ENCODE results near the gene LNX2.
"Not testable (repeated sequence)": the region's sequence is repeated elsewhere in the genome, so short reads cannot be mapped to it uniquely, and the experiment has no call there.

The LNX2 gene

DNA sequence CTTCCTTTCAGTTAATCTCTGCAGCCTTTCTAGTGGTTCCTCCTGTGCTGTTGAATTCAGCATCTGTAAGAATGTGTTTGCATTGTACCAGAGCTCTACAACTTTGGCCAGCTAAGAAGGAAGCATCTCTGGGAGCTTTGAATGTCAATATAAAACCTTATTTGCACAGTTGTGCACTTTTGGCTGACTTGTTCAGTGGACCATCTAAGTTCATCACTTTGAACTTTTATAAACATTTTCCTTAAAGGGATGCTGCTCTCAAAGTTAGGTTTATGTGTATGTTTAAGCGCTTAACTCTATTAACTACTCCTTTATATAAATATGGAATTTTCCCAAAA, 16.9 kb upstream of the LNX2 start:
- no peak for DNase-seq (ENCODE audit: low spot score)

DNA sequence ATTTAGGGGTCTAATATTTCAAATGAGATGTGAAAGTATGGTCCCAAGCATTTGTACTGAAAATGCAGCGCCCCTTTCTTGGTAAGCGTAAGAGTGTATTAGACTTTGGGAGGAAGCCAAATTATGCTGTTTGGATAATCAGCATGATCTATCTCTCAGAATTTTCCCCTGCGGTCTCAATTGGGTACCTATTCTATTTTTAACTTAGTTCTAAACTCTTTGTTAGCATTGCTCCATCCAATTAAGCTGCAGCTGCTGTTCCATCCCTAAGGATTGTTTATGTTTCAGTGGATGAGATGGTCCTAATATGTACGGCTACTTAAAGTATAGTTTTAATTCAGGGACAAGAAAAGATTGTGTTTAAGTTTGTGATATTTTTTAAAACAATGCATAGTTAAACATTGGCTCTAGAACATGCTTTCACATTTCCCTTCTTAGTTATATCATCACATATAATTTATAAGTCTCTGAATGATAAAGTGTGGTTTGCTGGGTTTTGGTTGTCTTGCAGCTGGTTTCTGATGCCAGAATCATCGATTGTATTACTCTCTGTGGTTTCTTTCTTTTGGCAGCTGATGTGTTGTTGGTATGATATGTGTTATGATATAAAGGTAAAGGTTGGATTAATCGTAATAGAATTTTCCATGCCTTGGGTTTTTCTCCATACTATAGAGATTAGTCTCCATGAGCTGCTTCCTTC, 16.4 kb upstream of the LNX2 start:
- no peak for DNase-seq (ENCODE audit: low spot score)

DNA sequence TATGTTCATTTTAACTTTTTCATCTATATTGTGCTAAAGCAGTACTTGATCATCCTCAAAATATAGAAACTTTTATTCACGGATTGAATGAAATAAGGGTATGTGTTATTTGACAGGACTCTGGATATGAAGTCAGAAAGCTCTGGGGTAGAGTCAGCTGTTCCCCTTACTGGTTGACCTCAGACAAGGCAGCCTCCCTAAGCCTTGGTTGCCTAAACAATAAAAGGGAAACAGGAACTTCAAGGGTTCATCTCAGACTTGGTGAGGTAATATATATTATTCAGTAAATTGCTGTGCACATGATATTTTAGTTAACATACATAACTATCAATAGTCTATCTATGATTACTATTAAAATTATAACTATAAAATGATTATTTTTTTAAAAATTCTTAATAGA, 14.9 kb upstream of the LNX2 start:
- no peak for DNase-seq (ENCODE audit: low spot score)

DNA sequence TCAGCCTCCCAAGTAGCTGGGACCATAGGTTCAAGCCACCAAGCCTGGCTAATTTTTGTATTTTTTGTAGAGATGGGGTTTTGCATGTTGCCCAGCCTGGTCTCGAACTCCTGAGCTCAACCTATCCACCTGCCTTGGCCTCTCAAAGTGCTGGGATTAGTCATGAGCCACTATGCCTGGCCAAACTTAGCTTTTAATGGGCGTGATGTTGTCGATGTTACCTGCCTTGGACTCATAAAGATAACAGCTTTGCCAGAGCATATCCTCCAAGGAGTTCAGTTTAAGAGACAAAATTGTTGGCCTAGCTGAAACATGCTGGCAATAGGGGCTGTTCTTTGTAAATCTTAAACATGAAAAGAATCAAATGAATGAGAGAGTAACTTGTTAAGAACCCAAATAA, 14.5 kb upstream of the LNX2 start:
- DNase-seq (ENCODE audit: low spot score) = no peak

DNA sequence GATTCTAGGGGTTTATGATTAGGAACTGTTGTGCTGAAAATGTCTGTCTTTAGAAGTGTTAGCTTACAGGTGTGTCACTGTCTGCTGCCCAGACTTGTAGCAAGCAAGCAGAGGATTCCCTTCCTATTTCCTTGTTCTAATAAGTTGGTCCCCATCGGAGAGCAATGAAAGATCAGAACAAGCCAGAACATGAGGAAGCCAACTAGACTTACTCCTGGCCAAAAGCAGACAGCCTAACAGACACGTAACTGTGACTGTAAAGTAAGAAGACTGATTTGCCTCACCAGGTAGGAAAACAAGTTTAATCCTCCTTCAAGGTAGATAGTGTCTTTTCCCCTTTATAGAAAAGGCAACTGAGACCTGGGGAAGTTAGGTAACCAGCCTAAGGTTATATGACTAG, 13.9 kb upstream of the LNX2 start:
- DNase-seq (ENCODE audit: low spot score) = no peak

DNA sequence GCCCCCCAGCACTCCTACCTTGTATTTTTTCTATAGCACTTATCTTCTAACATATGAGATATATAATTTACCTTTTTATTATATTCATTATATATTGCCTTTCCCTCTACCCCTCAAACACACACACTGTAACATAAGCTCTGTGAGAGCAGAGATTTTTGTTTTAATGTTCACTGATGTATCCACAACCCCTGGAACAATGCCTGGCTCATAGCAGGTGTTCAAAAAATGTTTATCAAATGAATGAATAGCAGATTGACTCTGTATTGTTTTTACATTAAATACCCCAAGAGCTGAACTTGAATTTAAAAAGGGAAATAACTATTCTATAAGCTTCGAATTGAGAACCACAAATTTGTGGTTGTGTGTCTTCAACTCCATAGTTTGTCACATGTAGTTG, 12.3 kb upstream of the LNX2 start:
- DNase-seq (ENCODE audit: low spot score) = no peak

DNA sequence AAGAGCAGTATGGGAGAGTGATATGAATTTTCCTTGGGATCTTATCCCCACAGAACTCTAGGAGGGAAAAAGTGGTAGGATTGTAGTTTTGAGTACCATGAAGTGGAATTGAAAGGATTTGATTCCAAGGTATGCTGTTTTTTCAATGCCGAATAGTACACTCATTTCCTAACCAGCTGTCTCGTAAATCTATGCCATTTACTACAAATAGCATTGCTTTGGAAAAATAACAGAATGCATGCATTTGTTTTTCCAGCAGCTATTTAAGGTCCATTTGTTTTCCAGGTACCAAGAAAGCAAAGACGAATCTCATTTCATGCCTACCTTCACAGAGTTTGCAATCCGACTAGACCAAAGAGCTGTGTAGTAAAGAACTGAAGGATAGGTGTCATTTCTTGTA, 11.9 kb upstream of the LNX2 start:
- no peak for DNase-seq (ENCODE audit: low spot score)

DNA sequence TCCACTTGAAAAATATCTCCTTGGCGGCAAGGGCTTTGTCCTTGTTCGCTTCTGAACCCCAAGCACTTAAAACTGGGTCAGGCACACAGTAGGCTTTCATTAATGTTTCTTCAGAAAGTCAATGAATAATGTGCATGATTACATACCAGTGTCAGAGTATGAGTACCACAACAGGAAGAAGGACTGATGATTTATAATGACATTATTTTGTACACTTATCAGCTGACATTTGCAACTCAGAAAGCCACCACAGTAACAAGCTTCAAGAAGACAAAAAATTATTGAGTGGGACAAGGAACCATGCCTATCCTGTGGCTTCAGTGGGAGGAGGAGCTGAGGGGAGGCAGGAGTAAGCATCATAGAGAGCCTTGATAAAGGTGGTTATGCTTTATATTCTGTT, 11.3 kb upstream of the LNX2 start:
- DNase-seq (ENCODE audit: low spot score) = no peak

DNA sequence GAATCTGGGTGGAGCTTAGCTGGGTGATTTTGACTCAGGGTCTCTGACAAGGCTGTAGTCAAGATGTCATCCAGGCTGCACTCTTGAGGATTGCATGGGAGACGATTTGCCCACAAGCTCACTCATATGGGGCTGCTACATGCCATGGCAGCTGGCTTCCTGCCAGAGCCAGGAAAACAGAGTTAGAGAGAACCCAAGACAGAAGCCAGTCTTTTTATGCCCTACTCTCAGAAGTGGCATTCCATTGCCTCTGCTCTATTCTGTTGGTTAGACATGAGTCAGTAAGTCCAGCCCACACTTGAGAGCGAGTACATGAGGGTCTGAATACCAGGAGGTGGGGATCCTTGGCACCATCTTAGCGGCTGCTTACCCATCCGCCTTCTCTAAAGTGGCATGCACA, 10.8 kb upstream of the LNX2 start:
- DNase-seq (ENCODE audit: low spot score) = no peak

DNA sequence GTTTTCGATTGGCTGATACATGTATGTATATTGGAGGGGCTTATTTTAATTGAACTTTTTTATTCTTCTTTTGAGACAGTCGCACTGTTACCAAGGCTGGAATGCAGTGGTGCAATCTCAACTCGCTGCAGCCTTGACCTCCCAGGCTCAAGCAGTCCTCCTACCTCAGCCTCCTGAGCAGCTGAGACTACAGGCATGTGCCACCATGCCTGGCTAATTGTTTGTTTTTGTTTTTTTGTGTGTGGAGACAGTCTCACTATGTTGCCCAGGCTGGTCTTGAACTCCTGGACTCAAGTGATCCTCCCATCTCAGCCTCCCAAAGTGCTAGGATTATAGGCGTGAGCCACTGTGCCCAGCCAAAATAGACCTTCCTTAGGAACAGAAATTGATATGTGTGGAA, 8.4 kb upstream of the LNX2 start:
- not testable (repeated sequence) for DNase-seq (ENCODE audit: low spot score)

DNA sequence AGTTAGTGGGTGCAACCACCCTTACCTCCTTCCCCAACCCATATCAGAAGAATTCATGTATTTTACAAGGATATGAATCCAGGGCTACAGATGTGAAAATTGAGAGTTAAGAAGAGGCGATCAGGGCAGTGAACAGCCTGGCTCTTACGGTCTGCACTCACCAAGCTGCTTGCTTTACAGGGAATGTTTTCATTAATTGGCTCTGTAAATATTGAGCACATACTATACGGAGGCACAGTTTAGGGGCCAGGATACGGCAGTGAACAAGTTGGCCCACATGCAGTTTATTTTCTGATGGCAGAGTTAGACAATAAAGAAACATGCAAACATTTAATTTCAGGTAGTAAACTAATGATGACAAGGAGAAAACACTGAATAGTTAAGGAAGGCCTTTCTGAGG, 7.8 kb upstream of the LNX2 start:
- DNase-seq (ENCODE audit: low spot score) = no peak

DNA sequence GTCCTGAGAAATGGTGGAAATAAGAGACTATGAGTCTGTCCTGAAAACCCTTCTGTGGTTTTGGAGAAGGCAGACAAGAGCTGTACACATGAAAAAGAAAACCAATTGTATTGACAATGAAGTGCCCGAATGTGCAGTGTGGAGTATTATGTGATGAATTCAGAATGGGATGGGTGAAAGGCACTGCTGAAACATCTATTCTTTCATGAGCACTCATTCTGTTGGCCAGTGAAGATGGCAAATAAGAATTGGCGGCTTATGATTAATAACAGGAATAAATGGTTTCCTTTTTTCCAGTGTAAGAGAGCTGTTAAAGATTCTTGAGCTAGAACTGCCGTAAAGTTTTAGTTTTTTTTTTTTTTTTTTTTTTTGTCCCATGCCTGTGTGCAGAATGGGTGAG, 7.1 kb upstream of the LNX2 start:
- no peak for DNase-seq (ENCODE audit: low spot score)

DNA sequence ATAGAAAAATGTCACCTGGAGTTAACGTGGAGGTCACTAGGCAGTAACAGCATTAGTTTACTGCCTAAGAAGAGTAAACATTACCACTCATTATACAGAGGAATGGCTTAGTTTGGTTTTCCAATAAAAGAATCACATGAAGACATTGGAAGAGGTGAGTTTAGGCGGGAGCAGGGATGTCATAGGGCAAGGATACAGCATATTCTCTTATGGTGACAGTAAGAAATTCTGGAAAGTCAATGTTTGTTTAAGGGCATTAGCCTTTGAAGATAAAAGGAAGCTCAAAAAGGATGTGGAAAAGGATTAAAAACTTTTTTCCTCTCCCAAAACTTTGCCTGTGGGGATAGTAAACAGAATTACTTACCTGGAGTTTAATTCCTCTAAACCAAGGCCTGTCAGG, 5.5 kb upstream of the LNX2 start:
- DNase-seq (ENCODE audit: low spot score) = no peak

DNA sequence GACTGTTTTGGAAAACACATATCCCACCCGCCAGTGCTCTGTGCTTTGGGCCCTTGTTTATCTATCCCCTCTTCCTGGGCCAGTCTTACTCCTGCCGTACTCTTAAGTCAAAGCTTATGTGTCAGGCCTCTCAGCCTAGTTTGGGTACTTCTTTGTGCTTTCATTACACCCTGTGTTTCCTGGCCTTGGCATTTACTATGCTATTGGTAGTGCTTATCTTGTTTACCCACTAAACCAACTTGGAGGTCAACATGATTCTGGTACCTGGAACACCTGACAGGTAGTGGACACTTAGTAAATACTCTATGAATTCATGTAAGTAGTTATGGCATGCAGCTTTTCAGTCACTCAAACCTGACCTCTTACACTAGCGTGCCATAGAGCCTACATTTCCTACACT, 3.7 kb upstream of the LNX2 start:
- no peak for DNase-seq (ENCODE audit: low spot score)

DNA sequence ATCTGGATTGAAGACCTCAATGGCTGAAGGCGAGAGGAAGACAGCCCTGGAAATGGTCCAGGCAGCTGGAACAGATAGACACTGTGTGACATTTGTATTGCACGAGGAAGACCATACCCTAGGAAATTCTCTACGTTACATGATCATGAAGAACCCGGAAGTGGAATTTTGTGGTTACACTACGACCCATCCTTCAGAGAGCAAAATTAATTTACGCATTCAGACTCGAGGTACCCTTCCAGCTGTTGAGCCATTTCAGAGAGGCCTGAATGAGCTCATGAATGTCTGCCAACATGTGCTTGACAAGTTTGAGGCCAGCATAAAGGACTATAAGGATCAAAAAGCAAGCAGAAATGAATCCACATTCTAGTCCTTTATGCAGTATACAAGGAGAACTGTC, 2.6 kb upstream of the LNX2 start:
- DNase-seq (ENCODE audit: low spot score) = no peak

DNA sequence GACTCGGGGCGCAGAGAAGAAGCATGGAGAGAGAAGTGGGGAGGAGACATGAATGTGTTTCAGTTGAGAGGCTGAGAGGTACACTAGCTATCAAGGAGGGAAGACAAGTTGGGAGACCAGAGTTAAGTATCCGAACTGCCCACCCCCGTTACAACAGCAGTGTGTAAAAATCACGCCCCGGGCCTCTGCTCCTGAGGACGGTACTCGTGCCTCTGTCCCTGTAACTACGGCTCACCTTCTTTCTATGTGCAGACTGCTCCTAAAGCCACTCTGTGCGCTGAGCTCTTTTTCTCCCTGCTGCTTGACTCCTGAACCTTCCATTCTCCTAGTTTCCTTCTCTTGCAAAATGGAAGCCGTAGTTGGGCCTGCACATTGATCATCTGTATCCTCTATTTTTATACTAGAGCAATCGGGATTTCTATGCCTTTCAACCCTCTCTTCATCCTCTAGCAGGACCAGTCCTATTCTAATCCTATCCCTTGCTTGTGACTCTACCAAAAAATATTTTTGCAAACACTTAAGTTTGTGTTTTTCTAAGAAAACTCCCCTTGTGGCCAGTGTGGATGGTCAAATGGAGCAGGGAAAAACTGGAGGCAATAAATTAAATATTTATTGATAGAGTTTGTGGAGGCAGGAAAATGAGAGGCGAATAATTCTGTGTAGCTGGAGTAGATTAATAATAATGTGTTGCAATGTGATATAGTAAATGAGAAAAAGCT, 1.9 kb upstream of the LNX2 start:
- DNase-seq (ENCODE audit: low spot score) = no peak

DNA sequence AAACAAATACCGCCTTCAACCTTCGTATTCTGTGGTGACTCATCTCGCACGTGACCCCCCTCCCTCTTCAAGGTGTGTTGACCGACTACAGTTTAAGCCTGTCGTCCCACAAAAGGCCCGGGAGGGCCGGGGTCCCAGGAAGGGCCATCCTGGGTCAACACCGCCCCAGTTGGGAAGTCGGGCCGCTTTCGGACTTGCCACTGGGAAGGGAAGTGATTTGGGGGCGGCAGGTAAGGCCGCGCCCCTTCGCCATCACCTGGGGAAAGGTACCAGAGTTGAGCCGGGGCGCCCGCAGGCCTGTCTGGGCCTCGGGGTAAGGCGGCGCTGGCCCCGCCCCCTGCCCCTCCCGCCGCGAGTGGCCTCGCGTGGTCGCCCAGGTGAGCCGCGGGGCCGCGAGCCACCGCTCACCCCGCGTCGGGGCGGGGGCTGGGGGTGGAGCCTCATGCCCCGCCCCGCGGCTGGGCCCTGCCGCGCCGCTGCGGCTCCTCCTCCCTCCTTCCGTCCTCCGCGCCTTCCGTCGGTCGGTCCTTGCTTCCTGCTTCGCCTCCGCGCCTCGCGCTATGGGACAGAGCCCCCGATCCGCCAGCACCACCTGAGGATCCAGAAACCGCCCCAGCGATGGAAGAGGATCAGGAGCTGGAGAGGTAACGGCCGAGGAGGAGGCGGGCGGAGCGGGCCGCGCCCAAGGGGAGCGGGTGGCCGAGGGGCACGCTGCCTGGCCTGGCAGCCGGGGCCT, 1.2 kb upstream of the LNX2 start, which contains the start of gene POLR1D:
Gene POLR1D (plus strand): TSS at position 527 of the 736 bp plus-strand sequence. CDS start 92 bp downstream, at position 619.
- DNase-seq (ENCODE audit: low spot score) = peak; percentile 94

DNA sequence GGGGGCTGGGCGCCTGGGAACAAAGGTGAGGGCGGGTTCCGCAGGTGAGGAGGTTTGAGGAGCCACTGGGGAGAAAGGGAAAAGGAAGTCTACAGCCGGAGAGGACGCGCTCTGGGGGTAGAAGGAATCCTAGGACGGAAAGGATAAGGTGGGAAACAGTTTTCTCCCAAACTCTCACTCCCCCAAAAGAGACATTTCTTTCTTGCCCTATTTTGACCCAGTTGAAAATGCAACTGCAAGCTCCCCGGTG, 712 bp upstream of the LNX2 start:
- no peak for DNase-seq (ENCODE audit: low spot score)

DNA sequence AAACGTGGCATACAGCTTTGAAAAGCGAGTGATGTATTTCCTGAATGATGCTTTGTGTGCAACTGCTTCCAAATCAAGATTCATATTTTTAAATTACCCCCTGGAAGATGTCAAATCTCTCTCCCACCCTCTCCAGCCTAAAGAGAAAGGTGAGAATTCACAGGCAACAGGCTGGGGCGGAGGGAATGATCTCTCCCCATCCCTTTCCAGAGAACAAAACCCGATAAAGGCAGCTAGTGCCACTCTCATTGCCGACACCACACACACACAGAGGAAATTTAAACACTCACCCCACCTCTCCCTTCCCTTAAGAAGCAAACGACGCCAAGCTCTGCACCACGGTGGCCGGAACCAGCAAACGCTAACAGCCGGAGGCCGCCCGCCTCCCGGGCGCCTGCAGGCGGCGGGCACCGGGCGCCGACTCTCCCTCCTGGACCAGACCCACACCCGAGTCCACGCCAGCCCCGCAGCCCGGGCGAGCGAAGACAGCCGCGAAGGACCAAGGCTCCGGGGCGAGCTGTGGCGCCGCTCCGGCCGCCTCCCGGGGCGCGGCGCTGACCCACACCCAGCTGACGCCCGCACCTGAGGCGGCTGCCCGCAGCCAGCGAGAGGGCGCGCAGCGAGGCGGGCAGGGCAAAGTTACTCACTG, 477 bp downstream of the LNX2 start:
- DNase-seq (ENCODE audit: low spot score) = no peak

DNA sequence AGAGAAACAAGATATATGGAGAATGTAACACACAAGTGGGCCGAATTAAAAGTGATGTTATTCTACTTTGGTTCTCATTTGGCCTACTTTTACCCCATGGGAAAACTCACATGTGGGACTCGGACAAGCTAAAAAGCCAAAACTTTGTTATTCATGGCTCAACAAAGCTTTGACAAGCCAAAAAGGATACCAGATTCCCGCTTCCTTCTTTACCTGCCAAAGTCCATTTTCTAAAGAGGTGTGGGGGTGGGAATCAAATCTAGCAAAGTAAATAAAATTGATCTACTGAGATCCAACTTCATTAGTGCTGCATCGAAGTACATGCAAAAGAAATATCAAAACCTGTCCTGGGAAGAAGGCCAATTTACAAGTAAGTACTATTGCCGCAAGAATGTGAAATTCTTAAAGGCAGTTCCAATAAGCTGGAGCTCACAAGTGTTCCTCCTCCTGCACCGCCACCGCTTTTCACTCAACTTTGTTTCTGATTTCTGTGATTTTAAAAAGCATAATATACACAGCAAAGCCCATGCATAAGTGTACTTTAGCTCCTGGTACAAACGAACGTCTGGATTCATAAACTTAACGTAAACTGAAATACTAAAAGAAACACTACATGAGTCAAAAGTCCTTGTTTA, 1.1 kb downstream of the LNX2 start:
- DNase-seq (ENCODE audit: low spot score) = no peak

DNA sequence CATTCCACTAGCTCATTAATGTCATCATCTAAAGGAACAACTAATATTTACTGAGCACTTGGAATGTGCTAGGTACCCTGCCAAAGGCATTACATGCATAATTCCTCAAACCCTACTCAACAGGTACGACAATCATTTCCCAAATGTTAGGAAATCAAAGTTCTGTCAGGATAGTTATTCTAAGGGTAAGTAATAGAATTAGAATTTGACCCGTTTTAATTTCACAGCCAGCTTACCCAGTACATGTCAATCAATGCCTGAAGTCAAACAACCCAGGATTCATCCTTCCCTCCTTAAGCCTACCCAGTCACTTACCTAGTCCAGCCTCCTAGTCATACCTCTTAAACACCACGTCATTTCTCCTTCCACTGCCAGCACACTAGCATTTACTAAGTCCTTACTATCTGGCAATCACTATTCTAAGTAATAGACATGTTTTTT, 2.4 kb downstream of the LNX2 start:
- no peak for DNase-seq (ENCODE audit: low spot score)

DNA sequence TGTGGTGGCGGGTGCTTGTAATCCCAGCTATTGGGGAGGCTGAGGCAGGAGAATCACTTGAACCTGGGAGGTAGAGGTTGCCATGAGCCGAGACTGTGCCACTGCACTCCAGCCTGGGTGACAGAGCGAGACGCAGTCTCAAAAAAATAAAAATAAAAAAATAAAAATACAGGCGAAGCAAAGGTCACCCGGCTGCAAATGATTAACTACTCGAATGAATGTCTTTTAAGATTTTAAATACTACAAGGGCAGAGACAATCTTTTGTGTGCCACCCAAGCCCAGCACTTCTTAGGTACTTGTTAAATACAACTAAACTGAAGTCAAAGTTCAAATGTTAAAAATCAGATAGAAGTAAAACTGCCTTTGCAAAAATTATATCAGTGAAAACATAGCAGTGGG, 6.7 kb downstream of the LNX2 start:
- no peak for DNase-seq (ENCODE audit: low spot score)

DNA sequence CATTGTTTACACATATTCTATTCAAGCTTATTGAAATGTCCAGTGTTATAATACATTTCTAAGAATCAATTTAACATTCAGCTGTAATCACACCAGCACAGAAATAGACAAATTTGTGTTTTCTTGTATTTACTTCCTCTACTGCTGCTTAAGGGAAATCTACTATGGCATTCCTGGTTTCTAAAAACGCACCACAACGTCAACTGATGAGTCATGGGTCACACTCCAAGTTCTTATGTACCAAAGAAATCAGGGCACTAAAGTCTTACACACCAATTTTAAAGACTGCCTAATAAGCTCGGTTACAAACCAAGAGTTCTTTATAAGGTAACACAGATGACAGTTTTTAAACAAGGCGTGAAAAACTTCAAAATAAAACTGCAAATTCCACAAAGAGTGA, 13.2 kb downstream of the LNX2 start:
- no peak for DNase-seq (ENCODE audit: low spot score)

Measured in iPS-NIHi11 (cell line).